HEK293T (cell line): ENCODE measurements around the gene PPP2R5E.

Experiments used
- ELF4 ChIP-seq: fragments of 450-650 bp; IDR thresholded peaks from 2 replicates; pipeline ENCODE4 v1.6.1; 2017; ENCODE audit warnings: antibody characterized with exemption
- FOXA1 ChIP-seq: fragments of 450-650 bp; IDR thresholded peaks from 2 replicates; pipeline ENCODE4 v1.6.1; 2016; ENCODE audit warnings: mild to moderate bottlenecking
- FOXK2 ChIP-seq: fragments of 450-650 bp; IDR thresholded peaks from 2 replicates; pipeline ENCODE4 v1.6.1; 2016; ENCODE audit warnings: mild to moderate bottlenecking
- HDGF ChIP-seq: fragments of 450-650 bp; IDR thresholded peaks from 2 replicates; pipeline ENCODE4 v1.6.1; 2017; ENCODE audit warnings: antibody characterized with exemption, borderline replicate concordance
- LEF1 ChIP-seq: fragments of 450-650 bp; IDR thresholded peaks from 2 replicates; pipeline ENCODE4 v1.6.1; 2017; ENCODE audit warnings: mild to moderate bottlenecking, borderline replicate concordance
- SP1 ChIP-seq: fragments of 450-650 bp; IDR thresholded peaks from 2 replicates; pipeline ENCODE4 v1.6.1; 2017
- SUZ12 ChIP-seq: fragments of 450-650 bp; IDR thresholded peaks from 2 replicates; pipeline ENCODE4 v1.6.1; 2016; ENCODE audit warnings: mild to moderate bottlenecking
- TARDBP ChIP-seq: fragments of 450-650 bp; IDR thresholded peaks from 2 replicates; pipeline ENCODE4 v1.6.1; 2016
- TF ChIP-seq, protein P1 (sequence below): fragments of 450-650 bp; IDR thresholded peaks from 2 replicates; pipeline ENCODE4 v1.6.1; 2016

- no peak for TF ChIP-seq FOXK2
- TF ChIP-seq TARDBP, result no peak
- TF ChIP-seq LEF1, result no peak
- TF ChIP-seq SP1, result no peak
- TF ChIP-seq, protein P1, sequence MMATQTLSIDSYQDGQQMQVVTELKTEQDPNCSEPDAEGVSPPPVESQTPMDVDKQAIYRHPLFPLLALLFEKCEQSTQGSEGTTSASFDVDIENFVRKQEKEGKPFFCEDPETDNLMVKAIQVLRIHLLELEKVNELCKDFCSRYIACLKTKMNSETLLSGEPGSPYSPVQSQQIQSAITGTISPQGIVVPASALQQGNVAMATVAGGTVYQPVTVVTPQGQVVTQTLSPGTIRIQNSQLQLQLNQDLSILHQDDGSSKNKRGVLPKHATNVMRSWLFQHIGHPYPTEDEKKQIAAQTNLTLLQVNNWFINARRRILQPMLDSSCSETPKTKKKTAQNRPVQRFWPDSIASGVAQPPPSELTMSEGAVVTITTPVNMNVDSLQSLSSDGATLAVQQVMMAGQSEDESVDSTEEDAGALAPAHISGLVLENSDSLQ, result no peak
- no peak for TF ChIP-seq SUZ12
- no peak for TF ChIP-seq HDGF
- TF ChIP-seq ELF4, result no peak
- TF ChIP-seq FOXA1, result no peak
Measured at GRCh38 chr14:63436286-63437098, 106.7 kb downstream of the PPP2R5E start.
